Activated naive CD8-positive, alpha-beta T cell (primary cell): ENCODE data around the gene CDIPT.
"Not testable (repeated sequence)": the region's sequence is repeated elsewhere in the genome, so short reads cannot be mapped to it uniquely, and the experiment has no call there.

Experiments
- H3K27ac Mint-ChIP-seq: one replicate; pipeline ENCODE4 v1.8.0; 2021; ENCODE audit warnings: mixed read lengths
- H3K27me3 Mint-ChIP-seq: one replicate; pipeline ENCODE4 v1.8.0; 2021; ENCODE audit warnings: mixed read lengths
- H3K36me3 Mint-ChIP-seq: one replicate; pipeline ENCODE4 v1.8.0; 2021; ENCODE audit warnings: mixed read lengths
- H3K4me1 Mint-ChIP-seq: one replicate; pipeline ENCODE4 v1.8.0; 2021; ENCODE audit warnings: low read depth, mixed read lengths
- H3K4me3 Mint-ChIP-seq: one replicate; pipeline ENCODE4 v1.8.0; 2021; ENCODE audit warnings: mild to moderate bottlenecking, mixed read lengths
- H3K9me3 Mint-ChIP-seq: one replicate; pipeline ENCODE4 v1.8.0; 2021; ENCODE audit warnings: low read depth, mixed read lengths

CDIPT gene

GRCh38 chr16:29900102-29900887 lies 37.3 kb upstream of the CDIPT start, which contains the start of gene ASPHD1:
Gene ASPHD1, plus strand, starts transcription at chr16:29900488. Its CDS starts 484 bp downstream, at chr16:29900972.
- H3K4me3 Mint-ChIP-seq, result peak within 1 kb of the TSS; percentile 84
- no peak within 1 kb of the TSS for H3K27ac Mint-ChIP-seq
- H3K4me1 Mint-ChIP-seq, result peaks cover 9% of the 10 kb centered on the region
- peaks cover 16% of the 10 kb centered on the region for H3K27me3 Mint-ChIP-seq
- H3K9me3 Mint-ChIP-seq, result no peaks in the 10 kb centered on the region
- H3K36me3 Mint-ChIP-seq, result peaks cover 2% of the 10 kb centered on the region

- H3K4me3 Mint-ChIP-seq, result peak within 1 kb of the TSS; percentile 84
- H3K27me3 Mint-ChIP-seq, result peaks cover 16% of the 10 kb centered on the region
- peaks cover 9% of the 10 kb centered on the region for H3K4me1 Mint-ChIP-seq
- no peak within 1 kb of the TSS for H3K27ac Mint-ChIP-seq
- H3K36me3 Mint-ChIP-seq, result peaks cover 2% of the 10 kb centered on the region
- H3K9me3 Mint-ChIP-seq, result no peaks in the 10 kb centered on the region
Observed at GRCh38 chr16:29899516-29900101, 36.6 kb upstream of the CDIPT start, which contains the start of gene SEZ6L2. Gene SEZ6L2, minus strand, starts transcription at chr16:29899550. Its CDS starts 531 bp downstream, at chr16:29899019.

- H3K36me3 Mint-ChIP-seq, result peaks cover 2% of the 10 kb centered on the region
- H3K27ac Mint-ChIP-seq, result no peak overlapping the region
- H3K4me3 Mint-ChIP-seq, result no peak overlapping the region
- peaks cover 9% of the 10 kb centered on the region for H3K4me1 Mint-ChIP-seq
- no peaks in the 10 kb centered on the region for H3K9me3 Mint-ChIP-seq
- H3K27me3 Mint-ChIP-seq, result peaks cover 19% of the 10 kb centered on the region
Observed at GRCh38 chr16:29898804-29899515, 35.9 kb upstream of the CDIPT start.

GRCh38 chr16:29898135-29898803 lies 35.2 kb upstream of the CDIPT start:
- H3K4me1 Mint-ChIP-seq, result peaks cover 7% of the 10 kb centered on the region
- no peak overlapping the region for H3K27ac Mint-ChIP-seq
- no peaks in the 10 kb centered on the region for H3K9me3 Mint-ChIP-seq
- peaks cover 19% of the 10 kb centered on the region for H3K27me3 Mint-ChIP-seq
- H3K4me3 Mint-ChIP-seq, result no peak overlapping the region
- H3K36me3 Mint-ChIP-seq, result peaks cover 2% of the 10 kb centered on the region

GRCh38 chr16:29897333-29897732 lies 34.3 kb upstream of the CDIPT start:
- Mint-ChIP-seq H3K4me3 (no peak overlapping the region), H3K9me3 (no peaks in the 10 kb centered on the region), H3K4me1 (peaks cover 7% of the 10 kb centered on the region)

GRCh38 chr16:29896841-29897240 lies 33.8 kb upstream of the CDIPT start:
- Mint-ChIP-seq H3K4me3 (no peak overlapping the region), H3K27ac (no peak overlapping the region), H3K4me1 (peaks cover 7% of the 10 kb centered on the region), H3K27me3 (peaks cover 19% of the 10 kb centered on the region), H3K36me3 (peaks cover 2% of the 10 kb centered on the region), H3K9me3 (no peaks in the 10 kb centered on the region)

More at GRCh38 chr16:29897333-29897732, 34.3 kb upstream of the CDIPT start:
- peaks cover 19% of the 10 kb centered on the region for H3K27me3 Mint-ChIP-seq
- H3K36me3 Mint-ChIP-seq, result peaks cover 2% of the 10 kb centered on the region
- H3K27ac Mint-ChIP-seq, result no peak overlapping the region

- H3K9me3 Mint-ChIP-seq, result no peaks in the 10 kb centered on the region
- H3K27me3 Mint-ChIP-seq, result peaks cover 19% of the 10 kb centered on the region
- H3K36me3 Mint-ChIP-seq, result peaks cover 2% of the 10 kb centered on the region
- H3K4me3 Mint-ChIP-seq, result no peak overlapping the region
- no peaks in the 10 kb centered on the region for H3K4me1 Mint-ChIP-seq
- no peak overlapping the region for H3K27ac Mint-ChIP-seq
Observed at GRCh38 chr16:29894352-29894751, 31.3 kb upstream of the CDIPT start.

GRCh38 chr16:29893553-29893952 lies 30.5 kb upstream of the CDIPT start:
- no peaks in the 10 kb centered on the region for H3K9me3 Mint-ChIP-seq
- no peak overlapping the region for H3K27ac Mint-ChIP-seq
- no peak overlapping the region for H3K4me3 Mint-ChIP-seq
- peaks cover 17% of the 10 kb centered on the region for H3K27me3 Mint-ChIP-seq
- no peaks in the 10 kb centered on the region for H3K4me1 Mint-ChIP-seq
- peaks cover 2% of the 10 kb centered on the region for H3K36me3 Mint-ChIP-seq

GRCh38 chr16:29892458-29892813 lies 29.4 kb upstream of the CDIPT start:
- Mint-ChIP-seq H3K9me3 (no peaks in the 10 kb centered on the region), H3K36me3 (peaks cover 2% of the 10 kb centered on the region), H3K4me1 (no peaks in the 10 kb centered on the region), H3K4me3 (no peak overlapping the region), H3K27ac (no peak overlapping the region), H3K27me3 (peaks cover 9% of the 10 kb centered on the region)

- Mint-ChIP-seq H3K9me3 (no peaks in the 10 kb centered on the region), H3K4me3 (no peak overlapping the region), H3K4me1 (no peaks in the 10 kb centered on the region), H3K36me3 (no peaks in the 10 kb centered on the region), H3K27me3 (peaks cover 5% of the 10 kb centered on the region), H3K27ac (no peak overlapping the region)
Observed at GRCh38 chr16:29891525-29892457, 28.8 kb upstream of the CDIPT start.

- not testable (repeated sequence) for H3K36me3 Mint-ChIP-seq, H3K4me1 Mint-ChIP-seq, H3K27ac Mint-ChIP-seq, H3K9me3 Mint-ChIP-seq, H3K27me3 Mint-ChIP-seq, H3K4me3 Mint-ChIP-seq
Observed at GRCh38 chr16:29889372-29889771, 26.3 kb upstream of the CDIPT start.

GRCh38 chr16:29883987-29884386 lies 21.0 kb upstream of the CDIPT start:
- Mint-ChIP-seq H3K36me3 (no peaks in the 10 kb centered on the region), H3K4me1 (no peaks in the 10 kb centered on the region), H3K4me3 (no peak overlapping the region), H3K9me3 (no peaks in the 10 kb centered on the region), H3K27me3 (peaks cover 6% of the 10 kb centered on the region), H3K27ac (no peak overlapping the region)

- Mint-ChIP-seq H3K4me1 (peaks cover 10% of the 10 kb centered on the region), H3K4me3 (no peak overlapping the region), H3K27me3 (peaks cover 10% of the 10 kb centered on the region), H3K27ac (no peak overlapping the region), H3K9me3 (no peaks in the 10 kb centered on the region), H3K36me3 (no peaks in the 10 kb centered on the region)
Observed at GRCh38 chr16:29881050-29881449, 18.0 kb upstream of the CDIPT start.

- Mint-ChIP-seq H3K9me3 (no peaks in the 10 kb centered on the region), H3K27me3 (peaks cover 12% of the 10 kb centered on the region), H3K4me3 (peak overlapping the region; percentile 71), H3K36me3 (no peaks in the 10 kb centered on the region), H3K4me1 (peaks cover 12% of the 10 kb centered on the region), H3K27ac (no peak overlapping the region)
Observed at GRCh38 chr16:29878172-29878571, 15.1 kb upstream of the CDIPT start.
